Prostate gland (tissue), 2 donors: ENCODE data around the gene SNX4. TPM values are rescaled to one million over a fixed set of nuclear protein-coding genes. Genes with fewer than 3 reads are reported as not detected.
"Not testable (repeated sequence)": the region's sequence is repeated elsewhere in the genome, so short reads cannot be mapped to it uniquely, and the experiment has no call there.

ENCODE experiments used
- DNase-seq: peaks from one replicate; pipeline ENCODE4 v3.0.0-alpha.2; 2019; ENCODE audit warnings: low spot score
- H3K27ac ChIP-seq, 2 donors: fragments of 200-600 bp; sonication (generic); 2 replicates each; pipeline ENCODE4 v1.5.1; 2017 to 2019
- H3K27me3 ChIP-seq: fragments of 200-600 bp; sonication (generic); replicated peaks from 2 replicates; pipeline ENCODE4 v1.5.1; 2019; ENCODE audit not compliant: insufficient read depth
- H3K36me3 ChIP-seq, 2 donors: fragments of 200-600 bp; sonication (generic); 1 replicate in 1 of 2; 2 replicates in 1 of 2; pipeline versions ENCODE4 v1.5.1 to v1.8.1; 2017 to 2019
- H3K4me1 ChIP-seq: fragments of 200-600 bp; sonication (generic); replicated peaks from 2 replicates; pipeline ENCODE4 v1.5.1; 2019
- H3K4me3 ChIP-seq, 2 donors: fragments of 200-600 bp; sonication (generic); 2 replicates each; pipeline ENCODE4 v1.5.1; 2017 to 2019
- H3K9me3 ChIP-seq: fragments of 200-600 bp; sonication (generic); 2 replicates; pipeline ENCODE4 v1.5.1; 2017
- POLR2A ChIP-seq: fragments of 450-650 bp; IDR thresholded peaks from one replicate; pipeline ENCODE4 v1.6.1; 2016; ENCODE audit warnings: antibody characterized with exemption, mild to moderate bottlenecking
- POLR2AphosphoS5 ChIP-seq: sonication (generic); formaldehyde crosslinking; IDR thresholded peaks from one replicate; pipeline ENCODE4 v1.6.1; 2017; ENCODE audit warnings: antibody characterized with exemption
- WGBS: methylation state at CpG from one replicate; pipeline ENCODE4 v1.1.5; 2018; 5-methylcytosine and 5-hydroxymethylcytosine counted together
- intact Hi-C: fragments of 100-400 bp; cut with DNase I; formaldehyde crosslinking; loops from one replicate; pipeline ENCODE4 v1.14.2; 2022
- total RNA-seq, 2 donors: library from RNA; depleted of rRNA; stranded (reverse); fragments of >200 nt; gene quantifications; one replicate each; pipeline ENCODE4 v1.1.0, GENCODE V29; 2016
- TF ChIP-seq, protein P1 (sequence below), 4 experiments: fragments of 200-600 bp in 2 of 4; fragments of 450-650 bp in 2 of 4; sonication (generic) in 2 of 4; IDR thresholded peaks; 1 replicate in 3 of 4; 2 replicates in 1 of 4; pipeline ENCODE4 v1.5.1; 2016 to 2019; ENCODE audit warnings: antibody characterized with exemption in 4 of 4, mild to moderate bottlenecking in 2 of 4, moderate library complexity in 2 of 4

Gene SNX4
- total RNA-seq, 2 donors from 2014 or later = 50.7 to 60.0 TPM

DNA sequence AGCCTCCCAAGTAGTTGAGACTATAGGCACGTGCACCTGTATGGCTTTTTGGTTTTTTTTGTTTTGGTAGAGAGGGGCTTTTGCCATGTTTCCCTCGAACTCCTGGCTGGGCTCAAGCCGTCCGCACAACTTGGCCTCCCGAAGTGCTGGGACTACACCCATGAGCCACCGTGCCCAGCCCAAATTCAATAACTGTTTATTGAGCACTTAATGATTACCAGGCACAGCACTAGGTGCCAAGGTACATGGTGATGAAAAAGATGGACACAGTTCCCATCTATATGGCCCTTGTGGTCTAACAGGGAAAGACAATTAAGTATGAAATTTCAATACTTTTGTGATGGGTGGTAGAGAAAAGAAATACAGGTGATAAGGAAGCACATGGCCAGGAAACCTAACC lies 109.1 kb downstream of the SNX4 start:
- intact Hi-C loops = no loop called here
- Histone ChIP-seq H3K9me3 (no peaks in the 10 kb centered on the region), H3K4me1 (no peaks in the 10 kb centered on the region), H3K4me3 (no peak overlapping the region), H3K27me3 (no peaks in the 10 kb centered on the region), H3K36me3 (no peaks in the 10 kb centered on the region), H3K27ac (no peak overlapping the region)
- TF ChIP-seq, protein P1, sequence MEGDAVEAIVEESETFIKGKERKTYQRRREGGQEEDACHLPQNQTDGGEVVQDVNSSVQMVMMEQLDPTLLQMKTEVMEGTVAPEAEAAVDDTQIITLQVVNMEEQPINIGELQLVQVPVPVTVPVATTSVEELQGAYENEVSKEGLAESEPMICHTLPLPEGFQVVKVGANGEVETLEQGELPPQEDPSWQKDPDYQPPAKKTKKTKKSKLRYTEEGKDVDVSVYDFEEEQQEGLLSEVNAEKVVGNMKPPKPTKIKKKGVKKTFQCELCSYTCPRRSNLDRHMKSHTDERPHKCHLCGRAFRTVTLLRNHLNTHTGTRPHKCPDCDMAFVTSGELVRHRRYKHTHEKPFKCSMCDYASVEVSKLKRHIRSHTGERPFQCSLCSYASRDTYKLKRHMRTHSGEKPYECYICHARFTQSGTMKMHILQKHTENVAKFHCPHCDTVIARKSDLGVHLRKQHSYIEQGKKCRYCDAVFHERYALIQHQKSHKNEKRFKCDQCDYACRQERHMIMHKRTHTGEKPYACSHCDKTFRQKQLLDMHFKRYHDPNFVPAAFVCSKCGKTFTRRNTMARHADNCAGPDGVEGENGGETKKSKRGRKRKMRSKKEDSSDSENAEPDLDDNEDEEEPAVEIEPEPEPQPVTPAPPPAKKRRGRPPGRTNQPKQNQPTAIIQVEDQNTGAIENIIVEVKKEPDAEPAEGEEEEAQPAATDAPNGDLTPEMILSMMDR (IDR thresholded peaks at IDR 0.05) = no peak
- TF ChIP-seq POLR2AphosphoS5 (no peak), POLR2A (no peak)
- WGBS = 93% methylated on average over 6 of the region's 6 CpGs
- DNase-seq = no peak

- 76% methylated on average over 2 of the region's 2 CpGs for WGBS
- no peaks in the 10 kb centered on the region for H3K36me3 ChIP-seq
- TF ChIP-seq, protein P1 (IDR thresholded peaks at IDR 0.05) = no peak
- TF ChIP-seq POLR2A (no peak), POLR2AphosphoS5 (no peak)
Measured at GRCh38 chr3:125406070-125406469, 113.9 kb downstream of the SNX4 start.

DNA sequence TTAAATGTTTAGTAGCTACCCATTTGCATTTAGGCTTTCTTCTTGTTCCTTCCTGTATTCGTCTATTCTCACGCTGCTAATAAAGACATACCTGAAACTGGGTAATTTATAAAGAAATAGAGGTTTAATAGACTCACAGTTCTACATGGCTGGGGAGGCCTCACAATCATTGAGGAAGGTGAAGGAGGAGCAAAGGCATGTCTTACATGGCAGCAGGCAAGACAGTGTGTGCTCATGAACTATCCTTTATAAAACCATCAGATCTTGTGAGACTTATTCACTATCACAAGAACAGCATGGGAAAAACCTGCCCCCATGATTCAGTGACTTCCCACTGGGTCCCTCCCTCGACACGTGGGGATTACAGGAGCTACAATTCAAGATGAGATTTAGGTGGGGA lies 114.5 kb downstream of the SNX4 start:
- H3K27ac ChIP-seq, H3K36me3 ChIP-seq, H3K9me3 ChIP-seq, intact Hi-C loops, H3K4me1 ChIP-seq, H3K4me3 ChIP-seq, DNase-seq, H3K27me3 ChIP-seq: not testable (repeated sequence)
- WGBS = 87% methylated on average over 4 of the region's 4 CpGs

More at GRCh38 chr3:125406070-125406469, 113.9 kb downstream of the SNX4 start:
- Histone ChIP-seq H3K9me3 (no peaks in the 10 kb centered on the region), H3K4me1 (no peaks in the 10 kb centered on the region), H3K27ac (no peak overlapping the region), H3K4me3 (no peak overlapping the region), H3K27me3 (no peaks in the 10 kb centered on the region)
- DNase-seq = no peak
- intact Hi-C loops = no loop called here

GRCh38 chr3:125403789-125404188 lies 116.2 kb downstream of the SNX4 start:
- intact Hi-C loops = no loop called here
- Histone ChIP-seq H3K9me3 (no peaks in the 10 kb centered on the region), H3K4me3 (no peak overlapping the region), H3K27me3 (no peaks in the 10 kb centered on the region), H3K27ac (no peak overlapping the region), H3K4me1 (no peaks in the 10 kb centered on the region), H3K36me3 (no peaks in the 10 kb centered on the region)
- TF ChIP-seq, protein P1 (IDR thresholded peaks at IDR 0.05) = no peak
- TF ChIP-seq POLR2AphosphoS5 = no peak
- TF ChIP-seq POLR2A = no peak
- DNase-seq = no peak
- WGBS = 90% methylated on average over 2 of the region's 2 CpGs

- no peak for TF ChIP-seq POLR2AphosphoS5
- TF ChIP-seq, protein P1 (IDR thresholded peaks at IDR 0.05) = no peak
- TF ChIP-seq POLR2A = no peak
- no peak for DNase-seq
- WGBS = 68% methylated on average over 2 of the region's 2 CpGs
- no peaks in the 10 kb centered on the region for H3K27me3 ChIP-seq
- H3K4me1 ChIP-seq = no peaks in the 10 kb centered on the region
- no peak overlapping the region for H3K4me3 ChIP-seq
- intact Hi-C loops = no loop called here
- H3K36me3 ChIP-seq = no peaks in the 10 kb centered on the region
- no peak overlapping the region for H3K27ac ChIP-seq
- no peaks in the 10 kb centered on the region for H3K9me3 ChIP-seq
Measured at GRCh38 chr3:125402639-125403038, 117.4 kb downstream of the SNX4 start.
